Measurements from ENCODE around the gene SKOR2. TPM values are rescaled to one million over a fixed set of nuclear protein-coding genes. Genes with fewer than 3 reads are reported as not detected.
A peak's percentile ranks its signal among the peaks of the same experiment; 100 is the strongest.

SKOR2 gene
- total RNA-seq, 2 experiments from 2014 or later, result not detected

GRCh38 chr18:47285456-47285855 lies 34.0 kb upstream of the SKOR2 start:
- peaks cover 4 to 8% of the 10 kb centered on the region in 2 experiments for H3K27me3 ChIP-seq (ENCODE audit: control insufficient read depth in 1 of 2, insufficient read depth in 2 of 2, low read length in 2 of 2)
- Mint-ChIP-seq H3K36me3 (ENCODE audit: low read depth) (no peaks in the 10 kb centered on the region), H3K4me1 (ENCODE audit: low read depth) (no peaks in the 10 kb centered on the region), H3K27ac (no peak overlapping the region), H3K9me3 (no peaks in the 10 kb centered on the region), H3K27me3 (peaks cover 30% of the 10 kb centered on the region), H3K4me3 (no peak overlapping the region)
- no peak for ATAC-seq (ENCODE audit: poor library complexity)
- H3K27ac ChIP-seq (ENCODE audit: low read depth in 1 of 2, low read length in 2 of 2), result no peak overlapping the region
- POLR2A ChIA-PET, result no interaction called here
- H3K36me3 ChIP-seq (ENCODE audit: insufficient read depth, low read length), result no peaks in the 10 kb centered on the region
- CTCF ChIA-PET, result no interaction called here
- intact Hi-C loops (cut with DNase I, micrococcal nuclease), result no loop called here
- DNase-seq, result no peak
- no peaks in the 10 kb centered on the region for H3K4me1 ChIP-seq (ENCODE audit: insufficient read depth, low read length)
- no peak overlapping the region for H3K4me3 ChIP-seq (ENCODE audit: low read length)
- H3K9me3 ChIP-seq (ENCODE audit: control insufficient read depth in 1 of 2, insufficient read depth in 1 of 2, low read length in 2 of 2), result no peaks in the 10 kb centered on the region
- TF ChIP-seq CTCF (IDR thresholded peaks at IDR 0.05), result no peak

- no peak for ATAC-seq (ENCODE audit: poor library complexity)
- H3K4me3 ChIP-seq (ENCODE audit: low read length), result no peak overlapping the region
- H3K27me3 Mint-ChIP-seq, result peaks cover 30% of the 10 kb centered on the region
- H3K36me3 Mint-ChIP-seq (ENCODE audit: low read depth), result no peaks in the 10 kb centered on the region
- DNase-seq, result no peak
- H3K9me3 Mint-ChIP-seq, result no peaks in the 10 kb centered on the region
- no peak for TF ChIP-seq CTCF (IDR thresholded peaks at IDR 0.05)
- no peaks in the 10 kb centered on the region for H3K36me3 ChIP-seq (ENCODE audit: insufficient read depth, low read length)
- H3K4me1 ChIP-seq (ENCODE audit: insufficient read depth, low read length), result no peaks in the 10 kb centered on the region
- H3K27ac ChIP-seq (ENCODE audit: low read depth in 1 of 2, low read length in 2 of 2), result no peak overlapping the region
- no peaks in the 10 kb centered on the region for H3K9me3 ChIP-seq (ENCODE audit: control insufficient read depth in 1 of 2, insufficient read depth in 1 of 2, low read length in 2 of 2)
- H3K4me3 Mint-ChIP-seq, result no peak overlapping the region
- H3K27ac Mint-ChIP-seq, result no peak overlapping the region
- intact Hi-C loops (cut with DNase I, micrococcal nuclease), result no loop called here
- CTCF ChIA-PET, result no interaction called here
- no peaks in the 10 kb centered on the region for H3K4me1 Mint-ChIP-seq (ENCODE audit: low read depth)
- POLR2A ChIA-PET, result no interaction called here
- H3K27me3 ChIP-seq (ENCODE audit: control insufficient read depth in 1 of 2, insufficient read depth in 2 of 2, low read length in 2 of 2), result peaks cover 4 to 8% of the 10 kb centered on the region in 2 experiments
These were observed 33.4 kb upstream of the SKOR2 start for GRCh38 chr18:47284721-47285395.

- POLR2A ChIA-PET, result no interaction called here
- ATAC-seq (ENCODE audit: poor library complexity) (no peak), DNase-seq (peak in 1 of 14 experiments; percentile 4)
- Mint-ChIP-seq H3K27ac (no peak overlapping the region), H3K9me3 (no peaks in the 10 kb centered on the region), H3K4me3 (no peak overlapping the region), H3K36me3 (ENCODE audit: low read depth) (no peaks in the 10 kb centered on the region), H3K27me3 (peaks cover 40% of the 10 kb centered on the region), H3K4me1 (ENCODE audit: low read depth) (no peaks in the 10 kb centered on the region)
- Histone ChIP-seq H3K27me3 (ENCODE audit: control insufficient read depth in 1 of 2, insufficient read depth in 2 of 2, low read length in 2 of 2) (peaks cover 4 to 8% of the 10 kb centered on the region in 2 experiments), H3K27ac (ENCODE audit: low read depth in 1 of 2, low read length in 2 of 2) (no peak overlapping the region), H3K4me3 (ENCODE audit: low read length) (no peak overlapping the region), H3K36me3 (ENCODE audit: insufficient read depth, low read length) (no peaks in the 10 kb centered on the region), H3K9me3 (ENCODE audit: control insufficient read depth in 1 of 2, insufficient read depth in 1 of 2, low read length in 2 of 2) (no peaks in the 10 kb centered on the region), H3K4me1 (ENCODE audit: insufficient read depth, low read length) (no peaks in the 10 kb centered on the region)
- TF ChIP-seq CTCF (IDR thresholded peaks at IDR 0.05), result peak; percentile 16
- intact Hi-C loops (cut with DNase I, micrococcal nuclease), result loop anchor here (1.0 to 2.0 kb wide), 2 partner anchors 183 kb away; no protein-coding TSS in a partner anchor
- CTCF ChIA-PET, result no interaction called here
These were observed 32.0 kb upstream of the SKOR2 start for GRCh38 chr18:47283476-47283875.

All from CD4-positive, alpha-beta T cell (primary cell).